Measurements from ENCODE around the gene EML2.

Gene EML2

GRCh38 chr19:45577111-45577905 is 61.9 kb downstream of the EML2 start:
- Histone ChIP-seq H3K27ac (ENCODE audit: low read length) (peak overlapping the region; percentile 64), H3K9me3 (ENCODE audit: control insufficient read depth in 1 of 2, low read length in 2 of 2) (no peaks in the 10 kb centered on the region)

GRCh38 chr19:45576682-45577081 is 62.5 kb downstream of the EML2 start:
- Histone ChIP-seq H3K4me3 (ENCODE audit: low read depth in 1 of 2, low read length in 2 of 2) (no peak overlapping the region), H3K27me3 (ENCODE audit: low read depth, low read length) (no peaks in the 10 kb centered on the region), H3K27ac (ENCODE audit: low read length) (peak overlapping the region; percentile 56)

More at GRCh38 chr19:45577111-45577905, 61.9 kb downstream of the EML2 start:
- H3K4me3 ChIP-seq (ENCODE audit: low read depth in 1 of 2, low read length in 2 of 2) = no peak overlapping the region
- peaks cover 13 to 19% of the 10 kb centered on the region in 2 donors for H3K4me1 ChIP-seq (ENCODE audit: control insufficient read depth in 1 of 2, insufficient read depth in 2 of 2, low read length in 2 of 2)
- H3K27me3 ChIP-seq (ENCODE audit: low read depth, low read length) = no peaks in the 10 kb centered on the region
- no peaks in the 10 kb centered on the region for H3K36me3 ChIP-seq (ENCODE audit: control insufficient read depth in 1 of 2, insufficient read depth in 2 of 2, low read length in 2 of 2)

GRCh38 chr19:45575216-45575615 is 64.0 kb downstream of the EML2 start:
- H3K9me3 ChIP-seq (ENCODE audit: control insufficient read depth in 1 of 2, low read length in 2 of 2) = no peaks in the 10 kb centered on the region
- no peaks in the 10 kb centered on the region for H3K36me3 ChIP-seq (ENCODE audit: control insufficient read depth in 1 of 2, insufficient read depth in 2 of 2, low read length in 2 of 2)
- no peak overlapping the region for H3K4me3 ChIP-seq (ENCODE audit: low read depth in 1 of 2, low read length in 2 of 2)
- H3K4me1 ChIP-seq (ENCODE audit: control insufficient read depth in 1 of 2, insufficient read depth in 2 of 2, low read length in 2 of 2) = peaks cover 13 to 19% of the 10 kb centered on the region in 2 donors
- H3K27me3 ChIP-seq (ENCODE audit: low read depth, low read length) = no peaks in the 10 kb centered on the region
- no peak overlapping the region for H3K27ac ChIP-seq (ENCODE audit: low read length)

More at GRCh38 chr19:45576682-45577081, 62.5 kb downstream of the EML2 start:
- H3K36me3 ChIP-seq (ENCODE audit: control insufficient read depth in 1 of 2, insufficient read depth in 2 of 2, low read length in 2 of 2) = no peaks in the 10 kb centered on the region
- H3K4me1 ChIP-seq (ENCODE audit: control insufficient read depth in 1 of 2, insufficient read depth in 2 of 2, low read length in 2 of 2) = peaks cover 13 to 19% of the 10 kb centered on the region in 2 donors
- no peaks in the 10 kb centered on the region for H3K9me3 ChIP-seq (ENCODE audit: control insufficient read depth in 1 of 2, low read length in 2 of 2)

- H3K4me1 ChIP-seq (ENCODE audit: control insufficient read depth in 1 of 2, insufficient read depth in 2 of 2, low read length in 2 of 2) = peaks cover 13 to 19% of the 10 kb centered on the region in 2 donors
- H3K27me3 ChIP-seq (ENCODE audit: low read depth, low read length) = no peaks in the 10 kb centered on the region
- no peaks in the 10 kb centered on the region for H3K9me3 ChIP-seq (ENCODE audit: control insufficient read depth in 1 of 2, low read length in 2 of 2)
- H3K4me3 ChIP-seq (ENCODE audit: low read depth in 1 of 2, low read length in 2 of 2) = no peak overlapping the region
- no peaks in the 10 kb centered on the region for H3K36me3 ChIP-seq (ENCODE audit: control insufficient read depth in 1 of 2, insufficient read depth in 2 of 2, low read length in 2 of 2)
- no peak overlapping the region for H3K27ac ChIP-seq (ENCODE audit: low read length)
Observed at GRCh38 chr19:45574526-45574925, 64.7 kb downstream of the EML2 start.

- Histone ChIP-seq H3K27me3 (ENCODE audit: low read depth, low read length) (no peaks in the 10 kb centered on the region), H3K27ac (ENCODE audit: low read length) (no peak overlapping the region), H3K4me1 (ENCODE audit: control insufficient read depth in 1 of 2, insufficient read depth in 2 of 2, low read length in 2 of 2) (peaks cover 2 to 4% of the 10 kb centered on the region in 2 donors), H3K4me3 (ENCODE audit: low read depth in 1 of 2, low read length in 2 of 2) (no peak overlapping the region), H3K9me3 (ENCODE audit: control insufficient read depth in 1 of 2, low read length in 2 of 2) (no peaks in the 10 kb centered on the region), H3K36me3 (ENCODE audit: control insufficient read depth in 1 of 2, insufficient read depth in 2 of 2, low read length in 2 of 2) (no peaks in the 10 kb centered on the region)
Observed at GRCh38 chr19:45571457-45572220, 67.6 kb downstream of the EML2 start.

- Histone ChIP-seq H3K4me1 (ENCODE audit: control insufficient read depth in 1 of 2, insufficient read depth in 2 of 2, low read length in 2 of 2) (no peaks in the 10 kb centered on the region), H3K27ac (ENCODE audit: low read length) (no peak overlapping the region)
Observed at GRCh38 chr19:45569619-45570421, 69.4 kb downstream of the EML2 start.

GRCh38 chr19:45568732-45569131 is 70.5 kb downstream of the EML2 start:
- Histone ChIP-seq H3K4me3 (ENCODE audit: low read depth in 1 of 2, low read length in 2 of 2) (no peak overlapping the region), H3K4me1 (ENCODE audit: control insufficient read depth in 1 of 2, insufficient read depth in 2 of 2, low read length in 2 of 2) (no peaks in the 10 kb centered on the region), H3K27me3 (ENCODE audit: low read depth, low read length) (no peaks in the 10 kb centered on the region), H3K27ac (ENCODE audit: low read length) (no peak overlapping the region), H3K9me3 (ENCODE audit: control insufficient read depth in 1 of 2, low read length in 2 of 2) (no peaks in the 10 kb centered on the region), H3K36me3 (ENCODE audit: control insufficient read depth in 1 of 2, insufficient read depth in 2 of 2, low read length in 2 of 2) (no peaks in the 10 kb centered on the region)

More at GRCh38 chr19:45569619-45570421, 69.4 kb downstream of the EML2 start:
- Histone ChIP-seq H3K4me3 (ENCODE audit: low read depth in 1 of 2, low read length in 2 of 2) (no peak overlapping the region), H3K36me3 (ENCODE audit: control insufficient read depth in 1 of 2, insufficient read depth in 2 of 2, low read length in 2 of 2) (no peaks in the 10 kb centered on the region), H3K9me3 (ENCODE audit: control insufficient read depth in 1 of 2, low read length in 2 of 2) (no peaks in the 10 kb centered on the region), H3K27me3 (ENCODE audit: low read depth, low read length) (no peaks in the 10 kb centered on the region)

GRCh38 chr19:45567609-45568008 is 71.6 kb downstream of the EML2 start:
- Histone ChIP-seq H3K9me3 (ENCODE audit: control insufficient read depth in 1 of 2, low read length in 2 of 2) (no peaks in the 10 kb centered on the region), H3K4me3 (ENCODE audit: low read depth in 1 of 2, low read length in 2 of 2) (no peak overlapping the region), H3K27me3 (ENCODE audit: low read depth, low read length) (no peaks in the 10 kb centered on the region), H3K36me3 (ENCODE audit: control insufficient read depth in 1 of 2, insufficient read depth in 2 of 2, low read length in 2 of 2) (no peaks in the 10 kb centered on the region), H3K27ac (ENCODE audit: low read length) (no peak overlapping the region), H3K4me1 (ENCODE audit: control insufficient read depth in 1 of 2, insufficient read depth in 2 of 2, low read length in 2 of 2) (no peaks in the 10 kb centered on the region)

GRCh38 chr19:45564131-45564780 is 74.9 kb downstream of the EML2 start:
- no peaks in the 10 kb centered on the region for H3K27me3 ChIP-seq (ENCODE audit: low read depth, low read length)
- H3K4me3 ChIP-seq (ENCODE audit: low read depth in 1 of 2, low read length in 2 of 2) = no peak overlapping the region
- H3K36me3 ChIP-seq (ENCODE audit: control insufficient read depth in 1 of 2, insufficient read depth in 2 of 2, low read length in 2 of 2) = no peaks in the 10 kb centered on the region
- no peaks in the 10 kb centered on the region for H3K4me1 ChIP-seq (ENCODE audit: control insufficient read depth in 1 of 2, insufficient read depth in 2 of 2, low read length in 2 of 2)
- no peaks in the 10 kb centered on the region for H3K9me3 ChIP-seq (ENCODE audit: control insufficient read depth in 1 of 2, low read length in 2 of 2)
- no peak overlapping the region for H3K27ac ChIP-seq (ENCODE audit: low read length)

GRCh38 chr19:45560686-45561085 is 78.5 kb downstream of the EML2 start:
- Histone ChIP-seq H3K27me3 (ENCODE audit: low read depth, low read length) (no peaks in the 10 kb centered on the region), H3K4me3 (ENCODE audit: low read depth in 1 of 2, low read length in 2 of 2) (no peak overlapping the region), H3K27ac (ENCODE audit: low read length) (no peak overlapping the region), H3K36me3 (ENCODE audit: control insufficient read depth in 1 of 2, insufficient read depth in 2 of 2, low read length in 2 of 2) (no peaks in the 10 kb centered on the region), H3K9me3 (ENCODE audit: control insufficient read depth in 1 of 2, low read length in 2 of 2) (no peaks in the 10 kb centered on the region), H3K4me1 (ENCODE audit: control insufficient read depth in 1 of 2, insufficient read depth in 2 of 2, low read length in 2 of 2) (no peaks in the 10 kb centered on the region)

Measured in muscle layer of duodenum (tissue), 2 donors.